Measurements from ENCODE around the gene CENPN. TPM values are rescaled to one million over a fixed set of nuclear protein-coding genes. Genes with fewer than 3 reads are reported as not detected.

The CENPN gene
- total RNA-seq, 1 donor from 2014 or later, result 66.3 TPM

DNA sequence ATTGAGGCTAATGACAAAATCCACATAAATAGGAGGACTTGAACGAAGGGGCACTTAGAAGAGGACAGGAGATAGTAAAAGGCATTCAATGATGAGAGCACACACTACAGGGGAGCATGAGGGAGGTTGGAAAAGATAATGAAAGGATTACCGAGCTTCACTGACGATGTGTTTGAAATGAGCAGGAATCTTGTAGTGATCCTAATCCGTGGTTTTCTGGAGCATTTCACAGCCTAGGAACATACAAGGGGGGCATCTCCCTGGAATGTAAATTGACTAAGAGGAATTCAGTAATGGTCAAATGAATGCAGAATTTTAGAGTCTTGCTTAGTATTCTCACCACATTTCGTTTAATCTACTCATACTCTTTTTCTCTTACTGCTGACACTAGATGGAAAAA, 33.8 kb downstream of the CENPN start:
- Mint-ChIP-seq H3K9me3 (no peaks in the 10 kb centered on the region), H3K36me3 (ENCODE audit: low read depth) (peaks cover 42% of the 10 kb centered on the region), H3K4me1 (peaks cover 33% of the 10 kb centered on the region), H3K4me3 (no peak overlapping the region), H3K27ac (ENCODE audit: unreplicated experiment) (no peak overlapping the region), H3K27me3 (ENCODE audit: low read depth) (no peaks in the 10 kb centered on the region)
- TF ChIP-seq, protein P1, sequence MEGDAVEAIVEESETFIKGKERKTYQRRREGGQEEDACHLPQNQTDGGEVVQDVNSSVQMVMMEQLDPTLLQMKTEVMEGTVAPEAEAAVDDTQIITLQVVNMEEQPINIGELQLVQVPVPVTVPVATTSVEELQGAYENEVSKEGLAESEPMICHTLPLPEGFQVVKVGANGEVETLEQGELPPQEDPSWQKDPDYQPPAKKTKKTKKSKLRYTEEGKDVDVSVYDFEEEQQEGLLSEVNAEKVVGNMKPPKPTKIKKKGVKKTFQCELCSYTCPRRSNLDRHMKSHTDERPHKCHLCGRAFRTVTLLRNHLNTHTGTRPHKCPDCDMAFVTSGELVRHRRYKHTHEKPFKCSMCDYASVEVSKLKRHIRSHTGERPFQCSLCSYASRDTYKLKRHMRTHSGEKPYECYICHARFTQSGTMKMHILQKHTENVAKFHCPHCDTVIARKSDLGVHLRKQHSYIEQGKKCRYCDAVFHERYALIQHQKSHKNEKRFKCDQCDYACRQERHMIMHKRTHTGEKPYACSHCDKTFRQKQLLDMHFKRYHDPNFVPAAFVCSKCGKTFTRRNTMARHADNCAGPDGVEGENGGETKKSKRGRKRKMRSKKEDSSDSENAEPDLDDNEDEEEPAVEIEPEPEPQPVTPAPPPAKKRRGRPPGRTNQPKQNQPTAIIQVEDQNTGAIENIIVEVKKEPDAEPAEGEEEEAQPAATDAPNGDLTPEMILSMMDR (conservative IDR thresholded peaks at IDR 0.05), result no peak
- no peak for DNase-seq (ENCODE audit: low read depth, low spot score)

DNA sequence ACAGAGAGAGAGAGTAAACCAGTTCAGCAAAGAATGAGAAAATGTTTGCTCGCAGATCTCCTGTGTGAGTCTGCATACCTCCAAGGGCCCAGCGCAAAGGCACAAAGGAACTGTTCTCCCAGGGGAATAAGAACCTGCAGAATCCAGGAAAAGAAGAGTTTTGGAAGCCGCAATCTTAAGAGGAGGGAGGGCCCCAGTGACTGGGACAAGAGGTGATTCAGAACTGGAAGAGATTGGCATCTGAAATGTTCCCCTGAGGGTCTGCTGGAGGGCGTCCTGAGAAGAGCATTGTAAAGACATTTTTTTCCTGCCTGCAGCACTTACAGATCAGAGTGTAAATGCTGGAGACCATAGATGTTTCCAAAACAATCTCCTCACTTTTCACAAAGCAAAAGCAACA, 34.7 kb downstream of the CENPN start:
- Mint-ChIP-seq H3K27me3 (ENCODE audit: low read depth) (no peaks in the 10 kb centered on the region), H3K4me3 (no peak overlapping the region), H3K9me3 (no peaks in the 10 kb centered on the region), H3K27ac (ENCODE audit: unreplicated experiment) (peak overlapping the region; percentile 15), H3K4me1 (peaks cover 31% of the 10 kb centered on the region), H3K36me3 (ENCODE audit: low read depth) (peaks cover 45% of the 10 kb centered on the region)
- TF ChIP-seq, protein P1 (conservative IDR thresholded peaks at IDR 0.05), result no peak
- DNase-seq (ENCODE audit: low read depth, low spot score), result no peak

DNA sequence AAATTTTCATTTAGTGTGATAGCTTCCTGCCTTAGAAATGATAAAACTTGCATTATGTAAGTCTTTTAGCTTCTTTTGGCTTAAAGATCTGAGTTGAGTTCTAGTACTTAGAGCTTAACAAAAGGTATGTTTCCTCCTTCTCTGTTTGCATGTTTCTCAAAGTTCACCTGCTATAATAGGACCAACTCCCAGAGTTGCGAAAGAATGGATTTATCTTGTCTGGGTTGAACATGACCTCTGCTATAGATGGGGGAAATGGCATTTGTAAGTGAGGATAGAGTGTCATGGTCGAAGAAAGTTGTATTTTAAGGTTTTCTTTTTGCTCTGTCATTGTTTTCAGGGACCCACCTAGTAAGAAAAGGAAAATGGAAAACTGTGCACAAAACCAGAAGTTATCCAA, 35.8 kb downstream of the CENPN start:
- no peak for DNase-seq (ENCODE audit: low read depth, low spot score)
- H3K4me1 Mint-ChIP-seq, result peaks cover 21% of the 10 kb centered on the region
- no peaks in the 10 kb centered on the region for H3K9me3 Mint-ChIP-seq
- H3K4me3 Mint-ChIP-seq, result peak overlapping the region; percentile 18
- peaks cover 44% of the 10 kb centered on the region for H3K36me3 Mint-ChIP-seq (ENCODE audit: low read depth)
- TF ChIP-seq, protein P1 (conservative IDR thresholded peaks at IDR 0.05), result no peak
- no peaks in the 10 kb centered on the region for H3K27me3 Mint-ChIP-seq (ENCODE audit: low read depth)
- H3K27ac Mint-ChIP-seq (ENCODE audit: unreplicated experiment), result no peak overlapping the region

DNA sequence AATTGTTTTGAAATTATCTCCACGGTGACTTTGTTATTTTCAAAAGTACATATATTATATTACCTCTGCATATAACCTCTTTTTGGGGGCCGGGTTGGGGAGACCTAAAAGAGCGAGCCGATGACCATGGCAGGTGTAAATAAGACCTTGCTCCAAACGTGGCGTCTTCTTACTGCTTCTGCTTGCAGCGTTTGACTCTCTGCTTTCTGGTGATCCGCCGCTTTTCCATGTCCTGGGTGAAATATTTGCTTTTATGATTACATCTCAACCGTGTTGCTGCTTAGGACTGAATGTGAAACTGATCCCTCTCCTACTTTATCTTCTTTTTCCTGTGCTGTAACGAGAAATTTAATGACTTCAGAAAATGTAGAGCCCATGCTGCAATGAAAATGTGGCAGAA, 46.7 kb downstream of the CENPN start:
- Mint-ChIP-seq H3K9me3 (peaks cover 11% of the 10 kb centered on the region), H3K27ac (ENCODE audit: unreplicated experiment) (no peak overlapping the region)
- TF ChIP-seq, protein P1 (conservative IDR thresholded peaks at IDR 0.05), result no peak

DNA sequence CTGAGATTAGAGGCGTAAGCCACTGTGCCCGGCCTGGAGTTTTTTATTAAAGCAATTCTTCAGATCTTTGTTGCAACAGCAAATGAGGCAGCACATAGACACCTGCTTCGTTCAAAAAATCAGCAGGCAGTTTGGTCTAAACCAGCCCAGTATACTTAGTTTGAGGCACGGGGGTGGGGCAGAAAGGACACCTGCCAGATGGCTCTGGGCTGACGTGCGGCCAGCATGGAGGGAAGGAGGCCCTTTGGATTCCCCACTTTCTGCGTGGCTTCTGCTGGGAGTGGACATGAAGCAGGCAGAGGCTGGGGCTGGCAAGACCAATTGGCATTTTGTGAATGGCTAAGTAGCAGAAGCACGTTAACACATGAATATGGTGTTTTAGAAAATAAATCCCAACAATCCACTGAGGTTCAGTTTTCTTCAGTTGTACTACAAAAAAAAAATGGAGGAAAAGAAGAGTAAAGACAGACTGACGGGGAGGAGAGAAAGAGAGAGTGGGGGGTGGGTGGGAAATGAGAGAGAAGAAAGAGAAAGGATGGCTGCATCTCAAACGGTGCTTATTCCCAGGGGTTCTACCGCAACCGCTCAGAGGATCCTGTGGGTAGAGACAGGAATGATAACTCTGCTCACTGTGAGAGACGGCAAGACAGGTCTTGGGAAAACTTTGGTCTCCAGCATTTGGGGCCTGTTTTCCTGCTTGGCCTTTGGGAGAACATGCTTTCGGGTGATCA, 53.7 kb downstream of the CENPN start:
- Mint-ChIP-seq H3K36me3 (ENCODE audit: low read depth) (no peaks in the 10 kb centered on the region), H3K4me1 (no peaks in the 10 kb centered on the region), H3K27me3 (ENCODE audit: low read depth) (no peaks in the 10 kb centered on the region), H3K9me3 (no peaks in the 10 kb centered on the region), H3K27ac (ENCODE audit: unreplicated experiment) (no peak overlapping the region), H3K4me3 (no peak overlapping the region)
- DNase-seq (ENCODE audit: low read depth, low spot score), result no peak
- TF ChIP-seq, protein P1 (conservative IDR thresholded peaks at IDR 0.05), result no peak

More for the DNA sequence above, 46.7 kb downstream of the CENPN start:
- Mint-ChIP-seq H3K4me1 (no peaks in the 10 kb centered on the region), H3K27me3 (ENCODE audit: low read depth) (no peaks in the 10 kb centered on the region), H3K4me3 (no peak overlapping the region), H3K36me3 (ENCODE audit: low read depth) (peaks cover 13% of the 10 kb centered on the region)
- DNase-seq (ENCODE audit: low read depth, low spot score), result no peak
